Measurements from ENCODE around the gene RIOK3.
A peak's percentile ranks its signal among the peaks of the same experiment; 100 is the strongest.

Gene RIOK3

GRCh38 chr18:23452728-23453679 is at the start of gene RIOK3 (continued):
- peak; percentile 33; the same call in 1 of the 2 replicates for TF ChIP-seq KLF8 (tag by site-specific recombination; IDR thresholded peaks at IDR 0.05)
- no peak for TF ChIP-seq ZNF211 (tag by site-specific recombination; IDR thresholded peaks at IDR 0.05; ENCODE audit: low read depth)
- no peak for TF ChIP-seq CTCF (tag by site-specific recombination; IDR thresholded peaks at IDR 0.05)
- TF ChIP-seq ZNF335 (tag by site-specific recombination; conservative IDR thresholded peaks at IDR 0.05) = peak; percentile 99
- TF ChIP-seq PRDM6 (tag by site-specific recombination; IDR thresholded peaks at IDR 0.05) = no peak
- no peak for TF ChIP-seq ZNF426 (tag by site-specific recombination; IDR thresholded peaks at IDR 0.05)
- no peak for TF ChIP-seq ZNF473 (tag by site-specific recombination; IDR thresholded peaks at IDR 0.05)
- TF ChIP-seq TRIM28 (IDR thresholded peaks at IDR 0.05; ENCODE audit: borderline replicate concordance, low read length) = no peak
- no peak for TF ChIP-seq AEBP2 (tag by site-specific recombination; IDR thresholded peaks at IDR 0.05; ENCODE audit: borderline replicate concordance)
- no peak for TF ChIP-seq ZNF148 (tag by site-specific recombination; IDR thresholded peaks at IDR 0.05; ENCODE audit: borderline replicate concordance)
- TF ChIP-seq ZNF146 (tag by site-specific recombination; IDR thresholded peaks at IDR 0.05) = no peak
- no peak for TF ChIP-seq ZNF184 (tag by site-specific recombination; IDR thresholded peaks at IDR 0.05)
- TF ChIP-seq ZNF2 (tag by site-specific recombination; IDR thresholded peaks at IDR 0.05) = 0 out of 2 replicates have a peak, but pooled peaks have one; percentile 45
- TF ChIP-seq ATF2 (tag by site-specific recombination; IDR thresholded peaks at IDR 0.05; ENCODE audit: low read depth) = no peak
- no peak for TF ChIP-seq MEIS1 (CRISPR knock-in tag; IDR thresholded peaks at IDR 0.05; ENCODE audit: borderline replicate concordance)
- TF ChIP-seq ZNF580 (tag by site-specific recombination; IDR thresholded peaks at IDR 0.05) = no peak
- TF ChIP-seq ZNF677 (tag by site-specific recombination; IDR thresholded peaks at IDR 0.05) = no peak
- TF ChIP-seq ZNF645 (tag by site-specific recombination; IDR thresholded peaks at IDR 0.05) = no peak
- TF ChIP-seq ZNF350 (tag by site-specific recombination; IDR thresholded peaks at IDR 0.05) = no peak
- TF ChIP-seq ZNF138 (tag by site-specific recombination; IDR thresholded peaks at IDR 0.05; ENCODE audit: borderline replicate concordance) = no peak
- peak; percentile 46; the same call in 1 of the 2 replicates for TF ChIP-seq ZNF518A (tag by site-specific recombination; conservative IDR thresholded peaks at IDR 0.05; ENCODE audit: low read depth)

All from HEK293 (cell line).